Type B pancreatic cell (in vitro differentiated cells): Measurements from ENCODE around the gene COX4I2. TPM values are rescaled to one million over a fixed set of nuclear protein-coding genes. Genes with fewer than 3 reads are reported as not detected.

Experiments
- DNase-seq: peaks from one replicate; pipeline ENCODE4 v3.0.0; 2021; ENCODE audit warnings: mixed read lengths; ENCODE audit not compliant: unreplicated experiment; ENCODE audit errors: extremely low spot score
- H3K27ac Mint-ChIP-seq: 2 replicates; pipeline ENCODE4 v1.8.0; 2021; ENCODE audit warnings: mild to moderate bottlenecking, mixed read lengths
- H3K27me3 Mint-ChIP-seq: 2 replicates; pipeline ENCODE4 v1.8.0; 2021; ENCODE audit warnings: mixed read lengths
- H3K36me3 Mint-ChIP-seq: 2 replicates; pipeline ENCODE4 v1.8.0; 2021; ENCODE audit warnings: mixed read lengths
- H3K4me1 Mint-ChIP-seq: one replicate; pipeline ENCODE4 v1.8.0; 2021; ENCODE audit warnings: mixed read lengths; ENCODE audit not compliant: unreplicated experiment
- H3K4me3 Mint-ChIP-seq: 2 replicates; pipeline ENCODE4 v1.8.0; 2021; ENCODE audit warnings: mild to moderate bottlenecking, mixed read lengths
- H3K9me3 Mint-ChIP-seq: 2 replicates; pipeline ENCODE4 v1.8.0; 2021; ENCODE audit warnings: mixed read lengths
- total RNA-seq: library from RNA; stranded (reverse); gene quantifications from 2 replicates; pipeline ENCODE4 v1.2.1, GENCODE V29; 2021; ENCODE audit warnings: low replicate concordance
- TF ChIP-seq, protein P1 (sequence below): fragments of 200-600 bp; sonication (generic); conservative IDR thresholded peaks from 2 replicates; pipeline ENCODE4 v1.5.0; 2021; ENCODE audit warnings: antibody characterized with exemption, mild to moderate bottlenecking

The COX4I2 gene
- total RNA-seq, 1 donor from 2014 or later, result not detected

DNA sequence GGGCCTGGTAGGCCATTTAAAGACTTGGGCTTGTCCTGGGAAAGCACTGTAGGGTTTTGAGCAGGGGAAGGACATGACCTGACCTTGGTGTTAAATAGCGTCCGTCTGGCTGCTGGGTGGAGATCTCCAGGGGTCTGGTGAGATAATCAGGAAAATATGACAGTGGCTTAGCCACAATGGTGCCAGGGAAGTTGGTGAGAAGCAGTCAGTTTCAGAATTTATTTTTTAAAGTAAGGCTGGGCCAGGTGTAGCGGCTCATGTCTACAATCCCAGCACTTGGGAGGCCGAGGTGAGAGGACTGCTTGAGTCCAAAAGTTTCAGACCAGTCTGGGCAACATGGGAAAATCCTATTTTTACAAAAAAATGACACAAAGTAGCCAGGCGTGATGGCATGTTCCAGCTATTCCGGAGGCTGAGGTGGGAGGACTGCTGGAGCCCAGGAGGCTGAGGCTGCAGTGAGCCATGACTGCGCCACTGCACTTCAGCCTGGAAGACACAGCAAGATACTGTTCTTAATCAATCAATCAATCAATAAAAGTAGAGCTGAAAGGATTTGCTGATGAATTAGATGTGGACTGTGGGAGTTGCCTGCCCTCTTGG lies 43.5 kb downstream of the COX4I2 start:
- no peak overlapping the region for H3K4me3 Mint-ChIP-seq
- no peaks in the 10 kb centered on the region for H3K27me3 Mint-ChIP-seq
- TF ChIP-seq, protein P1, sequence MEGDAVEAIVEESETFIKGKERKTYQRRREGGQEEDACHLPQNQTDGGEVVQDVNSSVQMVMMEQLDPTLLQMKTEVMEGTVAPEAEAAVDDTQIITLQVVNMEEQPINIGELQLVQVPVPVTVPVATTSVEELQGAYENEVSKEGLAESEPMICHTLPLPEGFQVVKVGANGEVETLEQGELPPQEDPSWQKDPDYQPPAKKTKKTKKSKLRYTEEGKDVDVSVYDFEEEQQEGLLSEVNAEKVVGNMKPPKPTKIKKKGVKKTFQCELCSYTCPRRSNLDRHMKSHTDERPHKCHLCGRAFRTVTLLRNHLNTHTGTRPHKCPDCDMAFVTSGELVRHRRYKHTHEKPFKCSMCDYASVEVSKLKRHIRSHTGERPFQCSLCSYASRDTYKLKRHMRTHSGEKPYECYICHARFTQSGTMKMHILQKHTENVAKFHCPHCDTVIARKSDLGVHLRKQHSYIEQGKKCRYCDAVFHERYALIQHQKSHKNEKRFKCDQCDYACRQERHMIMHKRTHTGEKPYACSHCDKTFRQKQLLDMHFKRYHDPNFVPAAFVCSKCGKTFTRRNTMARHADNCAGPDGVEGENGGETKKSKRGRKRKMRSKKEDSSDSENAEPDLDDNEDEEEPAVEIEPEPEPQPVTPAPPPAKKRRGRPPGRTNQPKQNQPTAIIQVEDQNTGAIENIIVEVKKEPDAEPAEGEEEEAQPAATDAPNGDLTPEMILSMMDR, result no peak
- no peaks in the 10 kb centered on the region for H3K9me3 Mint-ChIP-seq
- H3K36me3 Mint-ChIP-seq, result peaks cover 37% of the 10 kb centered on the region
- peaks cover 66% of the 10 kb centered on the region for H3K4me1 Mint-ChIP-seq
- no peak for DNase-seq
- peak overlapping the region; percentile 61 for H3K27ac Mint-ChIP-seq

DNA sequence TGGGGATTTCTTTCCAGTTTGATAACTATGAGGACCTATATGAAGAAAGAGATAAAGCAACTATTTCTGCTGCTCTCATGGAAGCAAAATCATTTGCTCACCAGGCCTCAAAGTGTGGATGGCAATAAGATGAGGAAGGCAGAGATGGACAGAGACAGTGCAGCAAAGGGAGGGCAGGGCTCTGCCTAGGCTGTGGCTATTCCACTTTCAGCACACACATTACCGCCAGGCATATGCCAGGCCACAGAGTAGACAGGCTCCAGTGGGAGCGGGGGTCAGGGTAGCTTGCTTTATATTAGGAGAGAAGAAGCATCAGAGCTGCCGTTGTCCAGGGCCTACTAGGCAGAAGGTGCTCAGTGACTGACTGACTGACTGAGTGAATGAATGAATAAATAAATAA lies 44.1 kb downstream of the COX4I2 start:
- no peaks in the 10 kb centered on the region for H3K9me3 Mint-ChIP-seq
- H3K27me3 Mint-ChIP-seq, result no peaks in the 10 kb centered on the region
- peaks cover 65% of the 10 kb centered on the region for H3K4me1 Mint-ChIP-seq
- TF ChIP-seq, protein P1, result no peak
- H3K36me3 Mint-ChIP-seq, result peaks cover 42% of the 10 kb centered on the region
- peak overlapping the region; percentile 61 for H3K27ac Mint-ChIP-seq
- no peak for DNase-seq
- H3K4me3 Mint-ChIP-seq, result no peak overlapping the region

DNA sequence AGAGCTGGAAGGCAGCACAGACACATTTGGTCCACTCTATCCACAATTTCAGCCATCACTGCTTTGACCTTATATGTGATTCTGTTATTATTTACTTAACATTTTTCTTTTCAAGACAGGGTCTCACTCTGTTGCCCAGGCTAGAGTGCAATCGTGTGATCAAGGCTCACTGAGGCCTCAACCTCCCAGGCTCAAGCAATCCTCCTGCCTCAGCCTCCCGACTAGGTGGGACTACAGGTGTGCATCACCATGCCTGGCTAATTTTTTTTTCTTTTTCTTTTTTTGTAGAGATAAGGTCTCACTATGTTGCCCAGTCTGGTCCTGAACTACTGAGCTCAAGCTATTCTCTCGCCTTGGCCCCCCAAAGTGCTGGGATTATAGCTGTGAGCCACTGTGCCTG lies 44.6 kb downstream of the COX4I2 start:
- Mint-ChIP-seq H3K36me3 (peaks cover 47% of the 10 kb centered on the region), H3K27me3 (no peaks in the 10 kb centered on the region), H3K4me1 (peaks cover 62% of the 10 kb centered on the region), H3K9me3 (no peaks in the 10 kb centered on the region), H3K4me3 (no peak overlapping the region), H3K27ac (no peak overlapping the region)
- no peak for DNase-seq
- TF ChIP-seq, protein P1, result no peak

DNA sequence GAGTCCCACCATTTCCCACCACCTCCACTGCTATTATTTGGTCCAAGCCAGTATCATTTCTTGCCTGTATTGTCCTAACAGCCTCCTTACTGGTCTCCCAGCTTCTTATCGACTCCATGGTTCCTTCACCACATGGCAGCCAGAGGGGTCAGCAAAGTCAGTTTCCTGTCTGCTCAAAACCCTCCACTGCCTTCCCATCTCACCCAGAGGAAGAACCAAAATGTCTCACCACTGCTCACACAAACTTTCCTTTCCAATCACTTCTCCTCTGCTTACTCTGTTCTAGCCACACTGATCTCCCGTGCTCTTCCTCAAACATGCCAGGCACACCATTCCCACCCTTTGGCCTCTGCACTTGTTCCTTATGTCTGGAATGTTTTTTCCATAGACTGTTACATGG lies 45.2 kb downstream of the COX4I2 start:
- peaks cover 59% of the 10 kb centered on the region for H3K4me1 Mint-ChIP-seq
- no peaks in the 10 kb centered on the region for H3K27me3 Mint-ChIP-seq
- peak overlapping the region; percentile 22 for H3K27ac Mint-ChIP-seq
- TF ChIP-seq, protein P1, result no peak
- peaks cover 50% of the 10 kb centered on the region for H3K36me3 Mint-ChIP-seq
- no peaks in the 10 kb centered on the region for H3K9me3 Mint-ChIP-seq
- H3K4me3 Mint-ChIP-seq, result no peak overlapping the region
- DNase-seq, result no peak

DNA sequence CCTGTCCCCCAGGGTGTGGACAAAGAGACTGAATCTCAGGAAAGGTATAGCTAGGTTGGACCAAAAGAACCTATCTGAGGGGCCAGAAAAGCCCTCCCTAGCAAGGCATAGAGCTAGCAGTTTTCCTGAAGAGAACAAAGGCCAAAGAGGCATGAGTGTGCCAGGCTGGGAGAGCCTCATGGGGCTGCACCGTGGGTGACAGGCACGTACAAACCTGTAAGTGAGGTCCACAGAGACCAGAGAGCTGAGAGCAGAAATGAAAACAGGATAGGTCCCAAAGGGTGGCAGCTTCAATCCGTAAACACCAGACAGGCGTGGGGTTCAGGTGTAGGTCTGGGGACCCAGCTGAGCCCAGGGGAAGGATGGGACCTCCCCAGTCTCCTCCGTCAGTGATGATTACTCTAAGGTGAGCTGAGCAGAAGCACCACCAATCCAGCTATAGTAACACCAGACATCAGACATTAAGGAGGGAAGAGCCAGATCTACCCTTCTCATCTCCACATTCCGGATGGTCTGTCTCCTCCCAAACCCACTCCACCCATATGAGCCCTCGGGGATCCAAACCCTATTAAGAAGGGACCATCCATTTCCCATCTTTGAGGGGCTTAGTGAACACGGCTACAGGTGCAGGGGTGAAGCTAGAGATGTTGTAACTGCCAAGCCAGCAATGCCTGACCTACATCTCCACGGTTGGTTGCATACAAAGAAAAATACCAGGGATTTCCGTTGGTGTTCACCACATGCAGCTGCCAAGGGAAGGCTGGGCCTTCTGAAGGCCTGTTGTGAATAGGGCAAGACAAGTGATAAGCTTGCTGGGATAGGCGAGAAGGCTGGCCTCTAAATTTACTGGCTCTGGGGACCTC lies 46.7 kb downstream of the COX4I2 start:
- no peak overlapping the region for H3K4me3 Mint-ChIP-seq
- TF ChIP-seq, protein P1, result no peak
- peak overlapping the region; percentile 69 for H3K27ac Mint-ChIP-seq
- peaks cover 45% of the 10 kb centered on the region for H3K4me1 Mint-ChIP-seq
- H3K36me3 Mint-ChIP-seq, result peaks cover 51% of the 10 kb centered on the region
- DNase-seq, result no peak
- H3K27me3 Mint-ChIP-seq, result no peaks in the 10 kb centered on the region
- no peaks in the 10 kb centered on the region for H3K9me3 Mint-ChIP-seq
